OCI-LY3 (cell line): ENCODE data around the gene FBLIM1.

Experiments used
- H2AFZ ChIP-seq: fragments of 200-600, 300-600 bp; shearing (Covaris generic); 2 replicates; pipeline ENCODE4 v1.6.0; 2014; ENCODE audit warnings: antibody characterized with exemption, low read depth, low read length
- H3K27ac ChIP-seq: fragments of 200-600, 300-600 bp; sonication (generic); 2 replicates; pipeline ENCODE4 v1.5.1; 2014; ENCODE audit warnings: mild to moderate bottlenecking, low read length, moderate library complexity, mixed read lengths
- H3K27me3 ChIP-seq: fragments of 200-600, 300-600 bp; sonication (generic); 2 replicates; pipeline ENCODE4 v1.6.1; 2014; ENCODE audit warnings: low read depth, low read length, mixed read lengths
- H3K36me3 ChIP-seq: fragments of 200-600, 300-600 bp; sonication (generic); replicated peaks from 2 replicates; pipeline ENCODE3; 2014; ENCODE audit warnings: low read depth, low read length, mixed read lengths
- H3K4me1 ChIP-seq: fragments of 300-600, 200-600 bp; sonication (generic); 2 replicates; pipeline ENCODE4 v1.6.1; 2014; ENCODE audit warnings: low read length, mixed read lengths
- H3K4me2 ChIP-seq: fragments of 200-600, 300-600 bp; sonication (generic); 2 replicates; pipeline ENCODE4 v1.6.1; 2014; ENCODE audit warnings: low read length, mixed read lengths
- H3K4me3 ChIP-seq: fragments of 300-600, 200-600 bp; sonication (generic); 2 replicates; pipeline ENCODE4 v1.5.1; 2014; ENCODE audit warnings: antibody characterized with exemption, mild to moderate bottlenecking, low read length, moderate library complexity
- H3K79me2 ChIP-seq: fragments of 300-600, 200-600 bp; shearing (Covaris generic); 2 replicates; pipeline ENCODE4 v1.6.1; 2014; ENCODE audit warnings: mild to moderate bottlenecking, low read length, mixed read lengths
- H3K9ac ChIP-seq: fragments of 300-600, 200-600 bp; shearing (Covaris generic); 2 replicates; pipeline ENCODE4 v1.6.0; 2014; ENCODE audit warnings: mild to moderate bottlenecking, low read length, moderate library complexity
- H3K9me3 ChIP-seq: fragments of 200-600, 300-600 bp; shearing (Covaris generic); 2 replicates; pipeline ENCODE4 v1.6.1; 2014; ENCODE audit warnings: low read length, mixed read lengths; ENCODE audit not compliant: insufficient read depth
- H4K20me1 ChIP-seq: fragments of 200-600, 300-600 bp; sonication (generic); 2 replicates; pipeline ENCODE4 v1.6.1; 2016; ENCODE audit warnings: low read length, mixed read lengths; ENCODE audit not compliant: insufficient read depth
- EZH2phosphoT487 ChIP-seq: fragments of 200-600 bp; shearing (Covaris generic); IDR thresholded peaks from 2 replicates; pipeline ENCODE4 v1.6.1; 2018; ENCODE audit warnings: antibody characterized with exemption, mixed run types, low read depth
- TF ChIP-seq, protein P1 (sequence below): fragments of 200-600, 300-600 bp; sonication (generic); IDR thresholded peaks from 2 replicates; pipeline ENCODE4 v1.5.1; 2014; ENCODE audit warnings: antibody characterized with exemption, low read length, low read depth

FBLIM1 gene, protein sequence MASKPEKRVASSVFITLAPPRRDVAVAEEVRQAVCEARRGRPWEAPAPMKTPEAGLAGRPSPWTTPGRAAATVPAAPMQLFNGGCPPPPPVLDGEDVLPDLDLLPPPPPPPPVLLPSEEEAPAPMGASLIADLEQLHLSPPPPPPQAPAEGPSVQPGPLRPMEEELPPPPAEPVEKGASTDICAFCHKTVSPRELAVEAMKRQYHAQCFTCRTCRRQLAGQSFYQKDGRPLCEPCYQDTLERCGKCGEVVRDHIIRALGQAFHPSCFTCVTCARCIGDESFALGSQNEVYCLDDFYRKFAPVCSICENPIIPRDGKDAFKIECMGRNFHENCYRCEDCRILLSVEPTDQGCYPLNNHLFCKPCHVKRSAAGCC

GRCh38 chr1:15758343-15758931 is at the start of gene FBLIM1:
TSS of gene FBLIM1 (plus strand) at chr1:15758795. CDS start at chr1:15764984, 6,189 bp downstream.
- Histone ChIP-seq H3K27me3 (peaks cover 5% of the 10 kb centered on the region; the same call in 1 of the 2 replicates), H2AFZ (no peak within 1 kb of the TSS), H3K9me3 (no peaks in the 10 kb centered on the region), H3K4me3 (no peak within 1 kb of the TSS), H3K27ac (no peak within 1 kb of the TSS), H3K79me2 (no peaks in the 10 kb centered on the region), H3K4me1 (no peaks in the 10 kb centered on the region), H3K36me3 (no peaks in the 10 kb centered on the region), H4K20me1 (no peaks in the 10 kb centered on the region), H3K4me2 (no peak within 1 kb of the TSS), H3K9ac (no peak within 1 kb of the TSS)
- TF ChIP-seq EZH2phosphoT487 = no peak
- TF ChIP-seq, protein P1, sequence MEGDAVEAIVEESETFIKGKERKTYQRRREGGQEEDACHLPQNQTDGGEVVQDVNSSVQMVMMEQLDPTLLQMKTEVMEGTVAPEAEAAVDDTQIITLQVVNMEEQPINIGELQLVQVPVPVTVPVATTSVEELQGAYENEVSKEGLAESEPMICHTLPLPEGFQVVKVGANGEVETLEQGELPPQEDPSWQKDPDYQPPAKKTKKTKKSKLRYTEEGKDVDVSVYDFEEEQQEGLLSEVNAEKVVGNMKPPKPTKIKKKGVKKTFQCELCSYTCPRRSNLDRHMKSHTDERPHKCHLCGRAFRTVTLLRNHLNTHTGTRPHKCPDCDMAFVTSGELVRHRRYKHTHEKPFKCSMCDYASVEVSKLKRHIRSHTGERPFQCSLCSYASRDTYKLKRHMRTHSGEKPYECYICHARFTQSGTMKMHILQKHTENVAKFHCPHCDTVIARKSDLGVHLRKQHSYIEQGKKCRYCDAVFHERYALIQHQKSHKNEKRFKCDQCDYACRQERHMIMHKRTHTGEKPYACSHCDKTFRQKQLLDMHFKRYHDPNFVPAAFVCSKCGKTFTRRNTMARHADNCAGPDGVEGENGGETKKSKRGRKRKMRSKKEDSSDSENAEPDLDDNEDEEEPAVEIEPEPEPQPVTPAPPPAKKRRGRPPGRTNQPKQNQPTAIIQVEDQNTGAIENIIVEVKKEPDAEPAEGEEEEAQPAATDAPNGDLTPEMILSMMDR = no peak

GRCh38 chr1:15709226-15709625 is 49.4 kb upstream of the FBLIM1 start:
- peaks cover 18% of the 10 kb centered on the region for H4K20me1 ChIP-seq
- H3K4me3 ChIP-seq = no peak overlapping the region
- H3K9me3 ChIP-seq = no peaks in the 10 kb centered on the region
- no peak overlapping the region for H3K27ac ChIP-seq
- TF ChIP-seq EZH2phosphoT487 = no peak
- TF ChIP-seq, protein P1 = no peak
- no peak overlapping the region for H2AFZ ChIP-seq
- H3K4me2 ChIP-seq = no peak overlapping the region
- H3K9ac ChIP-seq = no peak overlapping the region
- no peaks in the 10 kb centered on the region for H3K27me3 ChIP-seq
- peaks cover 14% of the 10 kb centered on the region for H3K36me3 ChIP-seq
- no peaks in the 10 kb centered on the region for H3K4me1 ChIP-seq
- peaks cover 43% of the 10 kb centered on the region for H3K79me2 ChIP-seq

- H3K4me2 ChIP-seq = no peak overlapping the region
- H3K4me1 ChIP-seq = no peaks in the 10 kb centered on the region
- TF ChIP-seq, protein P1 = no peak
- TF ChIP-seq EZH2phosphoT487 = no peak
- H3K9ac ChIP-seq = no peak overlapping the region
- peaks cover 2% of the 10 kb centered on the region for H3K36me3 ChIP-seq
- H4K20me1 ChIP-seq = peaks cover 20% of the 10 kb centered on the region
- H2AFZ ChIP-seq = no peak overlapping the region
- no peaks in the 10 kb centered on the region for H3K27me3 ChIP-seq
- H3K4me3 ChIP-seq = no peak overlapping the region
- no peaks in the 10 kb centered on the region for H3K9me3 ChIP-seq
- H3K79me2 ChIP-seq = peaks cover 34% of the 10 kb centered on the region
- no peak overlapping the region for H3K27ac ChIP-seq
These were observed 46.4 kb upstream of the FBLIM1 start for GRCh38 chr1:15712168-15712567.

DNA sequence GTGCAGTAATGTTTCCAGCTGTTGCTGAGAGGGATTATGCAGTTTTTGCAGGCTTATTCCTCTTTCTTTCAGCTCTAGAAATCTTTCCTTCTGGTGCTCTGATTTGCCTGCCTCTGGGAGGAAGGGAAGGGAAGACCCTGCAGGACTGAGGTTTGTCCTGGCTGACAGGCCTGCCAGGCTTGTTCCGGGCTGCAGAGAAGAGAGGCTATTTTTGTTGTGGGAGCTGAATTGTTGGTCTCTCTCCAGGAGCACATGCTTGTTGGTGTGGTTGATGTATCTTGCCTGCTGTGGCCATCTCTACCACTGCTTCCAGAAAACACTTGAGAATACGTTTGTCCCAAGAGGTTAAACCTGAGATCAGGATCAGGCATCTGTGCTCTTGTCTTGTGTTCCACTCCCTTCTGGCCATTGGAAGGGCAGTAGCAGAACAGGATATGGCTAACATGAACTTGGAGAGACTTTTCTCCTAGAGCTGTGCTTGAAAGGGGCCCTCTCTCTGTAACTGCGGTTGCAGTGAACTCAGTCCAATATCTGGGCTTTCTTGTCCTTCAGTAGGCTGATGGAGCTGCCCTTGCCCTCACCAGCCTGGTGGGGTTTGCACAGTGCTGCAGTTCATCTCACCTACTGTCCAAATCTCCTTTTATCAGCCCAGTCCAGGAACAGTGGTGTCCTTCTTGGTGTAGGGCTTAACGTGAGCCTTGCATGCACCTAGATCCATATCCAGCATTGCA is 44.0 kb upstream of the FBLIM1 start:
- no peak overlapping the region for H3K9ac ChIP-seq
- H3K9me3 ChIP-seq = no peaks in the 10 kb centered on the region
- H3K27ac ChIP-seq = no peak overlapping the region
- no peak overlapping the region for H2AFZ ChIP-seq
- no peak for TF ChIP-seq EZH2phosphoT487
- TF ChIP-seq, protein P1 = no peak
- H3K4me3 ChIP-seq = no peak overlapping the region
- no peak overlapping the region for H3K4me2 ChIP-seq
- H4K20me1 ChIP-seq = peaks cover 9% of the 10 kb centered on the region
- no peaks in the 10 kb centered on the region for H3K4me1 ChIP-seq
- H3K79me2 ChIP-seq = peaks cover 17% of the 10 kb centered on the region
- no peaks in the 10 kb centered on the region for H3K36me3 ChIP-seq
- no peaks in the 10 kb centered on the region for H3K27me3 ChIP-seq
